ENCODE measurements around the gene PLCG1.
"Not testable (repeated sequence)": the region's sequence is repeated elsewhere in the genome, so short reads cannot be mapped to it uniquely, and the experiment has no call there.

Gene PLCG1

GRCh38 chr20:41110012-41110411, 27.3 kb upstream of the PLCG1 start:
- Histone ChIP-seq H3K9ac (ENCODE audit: low read depth, low read length) (no peak overlapping the region), H3K4me3 (ENCODE audit: low read length) (no peak overlapping the region), H3K4me1 (ENCODE audit: insufficient read depth, low read length) (no peaks in the 10 kb centered on the region), H3K27ac (ENCODE audit: low read depth, low read length) (no peak overlapping the region), H3K9me3 (ENCODE audit: insufficient read depth, low read depth, low read length) (no peaks in the 10 kb centered on the region), H3K36me3 (ENCODE audit: insufficient read depth, low read length) (peaks cover 95% of the 10 kb centered on the region), H3K27me3 (ENCODE audit: insufficient read depth, low read length) (no peaks in the 10 kb centered on the region)
- WGBS = 98% methylated on average over 11 of the region's 11 CpGs

- Histone ChIP-seq H3K4me3 (ENCODE audit: low read length) (no peak overlapping the region), H3K27me3 (ENCODE audit: insufficient read depth, low read length) (no peaks in the 10 kb centered on the region), H3K4me1 (ENCODE audit: insufficient read depth, low read length) (no peaks in the 10 kb centered on the region), H3K36me3 (ENCODE audit: insufficient read depth, low read length) (peaks cover 96% of the 10 kb centered on the region), H3K9me3 (ENCODE audit: insufficient read depth, low read depth, low read length) (no peaks in the 10 kb centered on the region), H3K27ac (ENCODE audit: low read depth, low read length) (no peak overlapping the region), H3K9ac (ENCODE audit: low read depth, low read length) (no peak overlapping the region)
- 92% methylated on average over 5 of the region's 5 CpGs for WGBS
These were observed 26.3 kb upstream of the PLCG1 start for GRCh38 chr20:41110930-41111577.

- peaks cover 96% of the 10 kb centered on the region for H3K36me3 ChIP-seq (ENCODE audit: insufficient read depth, low read length)
- no peaks in the 10 kb centered on the region for H3K9me3 ChIP-seq (ENCODE audit: insufficient read depth, low read depth, low read length)
- H3K4me3 ChIP-seq (ENCODE audit: low read length) = no peak overlapping the region
- no peaks in the 10 kb centered on the region for H3K4me1 ChIP-seq (ENCODE audit: insufficient read depth, low read length)
- H3K9ac ChIP-seq (ENCODE audit: low read depth, low read length) = no peak overlapping the region
- H3K27ac ChIP-seq (ENCODE audit: low read depth, low read length) = no peak overlapping the region
- WGBS = 99% methylated on average over 5 of the region's 5 CpGs
- no peaks in the 10 kb centered on the region for H3K27me3 ChIP-seq (ENCODE audit: insufficient read depth, low read length)
These were observed 25.8 kb upstream of the PLCG1 start for GRCh38 chr20:41111578-41111951.

- H3K36me3 ChIP-seq (ENCODE audit: insufficient read depth, low read length) = peaks cover 95% of the 10 kb centered on the region
- H3K27ac ChIP-seq (ENCODE audit: low read depth, low read length) = no peak overlapping the region
- 98% methylated on average over 5 of the region's 6 CpGs for WGBS
- H3K9ac ChIP-seq (ENCODE audit: low read depth, low read length) = no peak overlapping the region
- no peaks in the 10 kb centered on the region for H3K4me1 ChIP-seq (ENCODE audit: insufficient read depth, low read length)
- no peaks in the 10 kb centered on the region for H3K9me3 ChIP-seq (ENCODE audit: insufficient read depth, low read depth, low read length)
- H3K27me3 ChIP-seq (ENCODE audit: insufficient read depth, low read length) = no peaks in the 10 kb centered on the region
- no peak overlapping the region for H3K4me3 ChIP-seq (ENCODE audit: low read length)
These were observed 20.9 kb upstream of the PLCG1 start for GRCh38 chr20:41116282-41116956.

GRCh38 chr20:41118159-41118558, 19.2 kb upstream of the PLCG1 start:
- WGBS = 91% methylated on average over 5 of the region's 6 CpGs
- H3K9me3 ChIP-seq (ENCODE audit: insufficient read depth, low read depth, low read length); H3K4me3 ChIP-seq (ENCODE audit: low read length); H3K9ac ChIP-seq (ENCODE audit: low read depth, low read length); H3K4me1 ChIP-seq (ENCODE audit: insufficient read depth, low read length); H3K27ac ChIP-seq (ENCODE audit: low read depth, low read length); H3K27me3 ChIP-seq (ENCODE audit: insufficient read depth, low read length): not testable (repeated sequence)
- H3K36me3 ChIP-seq (ENCODE audit: insufficient read depth, low read length) = peaks cover 95% of the 10 kb centered on the region

- no peaks in the 10 kb centered on the region for H3K9me3 ChIP-seq (ENCODE audit: insufficient read depth, low read depth, low read length)
- H3K36me3 ChIP-seq (ENCODE audit: insufficient read depth, low read length) = peaks cover 96% of the 10 kb centered on the region
- H3K9ac ChIP-seq (ENCODE audit: low read depth, low read length) = no peak overlapping the region
- 100% methylated on average over 3 of the region's 3 CpGs for WGBS
- H3K27ac ChIP-seq (ENCODE audit: low read depth, low read length) = no peak overlapping the region
- no peaks in the 10 kb centered on the region for H3K27me3 ChIP-seq (ENCODE audit: insufficient read depth, low read length)
- H3K4me3 ChIP-seq (ENCODE audit: low read length) = no peak overlapping the region
- no peaks in the 10 kb centered on the region for H3K4me1 ChIP-seq (ENCODE audit: insufficient read depth, low read length)
These were observed 18.7 kb upstream of the PLCG1 start for GRCh38 chr20:41118632-41119031.

- 94% methylated on average over 7 of the region's 7 CpGs for WGBS
- Histone ChIP-seq H3K4me1 (ENCODE audit: insufficient read depth, low read length) (no peaks in the 10 kb centered on the region), H3K9me3 (ENCODE audit: insufficient read depth, low read depth, low read length) (no peaks in the 10 kb centered on the region), H3K36me3 (ENCODE audit: insufficient read depth, low read length) (peaks cover 96% of the 10 kb centered on the region), H3K27me3 (ENCODE audit: insufficient read depth, low read length) (no peaks in the 10 kb centered on the region), H3K27ac (ENCODE audit: low read depth, low read length) (no peak overlapping the region), H3K4me3 (ENCODE audit: low read length) (no peak overlapping the region), H3K9ac (ENCODE audit: low read depth, low read length) (no peak overlapping the region)
These were observed 17.5 kb upstream of the PLCG1 start for GRCh38 chr20:41119614-41120561.

- peaks cover 96% of the 10 kb centered on the region for H3K36me3 ChIP-seq (ENCODE audit: insufficient read depth, low read length)
- WGBS = 91% methylated on average over 3 of the region's 3 CpGs
These were observed 15.9 kb upstream of the PLCG1 start for GRCh38 chr20:41121399-41121798.

GRCh38 chr20:41123631-41124030, 13.7 kb upstream of the PLCG1 start:
- peaks cover 78% of the 10 kb centered on the region for H3K36me3 ChIP-seq (ENCODE audit: insufficient read depth, low read length)
- WGBS = 92% methylated on average over 4 of the region's 6 CpGs
- no peaks in the 10 kb centered on the region for H3K4me1 ChIP-seq (ENCODE audit: insufficient read depth, low read length)
- H3K4me3 ChIP-seq (ENCODE audit: low read length) = no peak overlapping the region
- no peak overlapping the region for H3K27ac ChIP-seq (ENCODE audit: low read depth, low read length)
- no peaks in the 10 kb centered on the region for H3K27me3 ChIP-seq (ENCODE audit: insufficient read depth, low read length)
- no peak overlapping the region for H3K9ac ChIP-seq (ENCODE audit: low read depth, low read length)
- no peaks in the 10 kb centered on the region for H3K9me3 ChIP-seq (ENCODE audit: insufficient read depth, low read depth, low read length)

More at GRCh38 chr20:41121399-41121798, 15.9 kb upstream of the PLCG1 start:
- no peak overlapping the region for H3K9ac ChIP-seq (ENCODE audit: low read depth, low read length)
- no peaks in the 10 kb centered on the region for H3K27me3 ChIP-seq (ENCODE audit: insufficient read depth, low read length)
- no peak overlapping the region for H3K27ac ChIP-seq (ENCODE audit: low read depth, low read length)
- no peaks in the 10 kb centered on the region for H3K9me3 ChIP-seq (ENCODE audit: insufficient read depth, low read depth, low read length)
- H3K4me1 ChIP-seq (ENCODE audit: insufficient read depth, low read length) = no peaks in the 10 kb centered on the region
- H3K4me3 ChIP-seq (ENCODE audit: low read length) = no peak overlapping the region

GRCh38 chr20:41124451-41125094, 12.8 kb upstream of the PLCG1 start:
- Histone ChIP-seq H3K9me3 (ENCODE audit: insufficient read depth, low read depth, low read length) (no peaks in the 10 kb centered on the region), H3K4me1 (ENCODE audit: insufficient read depth, low read length) (no peaks in the 10 kb centered on the region), H3K27me3 (ENCODE audit: insufficient read depth, low read length) (no peaks in the 10 kb centered on the region), H3K4me3 (ENCODE audit: low read length) (no peak overlapping the region), H3K9ac (ENCODE audit: low read depth, low read length) (no peak overlapping the region), H3K36me3 (ENCODE audit: insufficient read depth, low read length) (peaks cover 69% of the 10 kb centered on the region), H3K27ac (ENCODE audit: low read depth, low read length) (no peak overlapping the region)
- 96% methylated on average over 3 of the region's 3 CpGs for WGBS
